Measurements from ENCODE around the gene CFAP68. TPM values are rescaled to one million over a fixed set of nuclear protein-coding genes. Genes with fewer than 3 reads are reported as not detected.

CFAP68 gene
- total RNA-seq, 1 experiment from 2014 or later, result 23.4 TPM

- no peaks in the 10 kb centered on the region for H3K27me3 Mint-ChIP-seq (ENCODE audit: low read depth)
- DNase-seq, result no peak
- Histone ChIP-seq H4K8ac (replicated peaks; ENCODE audit: insufficient read length, low read depth, low read length) (no peak overlapping the region), H3K79me2 (ENCODE audit: insufficient read depth, low read length) (no peaks in the 10 kb centered on the region), H2AK5ac (ENCODE audit: insufficient read length, low read length) (no peak overlapping the region), H3K23ac (ENCODE audit: insufficient read length, low read depth, low read length) (no peak overlapping the region), H3K23me2 (ENCODE audit: insufficient read length, low read depth, low read length, poor library complexity, severe bottlenecking) (no peaks in the 10 kb centered on the region), H3K9me3 (ENCODE audit: control insufficient read depth, low read depth, low read length) (no peaks in the 10 kb centered on the region), H3K56ac (ENCODE audit: insufficient read length, low read depth, low read length) (no peak overlapping the region), H3K79me1 (ENCODE audit: insufficient read depth, low read depth, low read length, poor library complexity, severe bottlenecking) (no peaks in the 10 kb centered on the region), H3K14ac (ENCODE audit: insufficient read depth, low read length) (no peak overlapping the region), H4K5ac (ENCODE audit: insufficient read length, low read depth, low read length) (no peak overlapping the region), H2AFZ (ENCODE audit: low read length) (no peak overlapping the region), H2BK20ac (ENCODE audit: low read depth, low read length, poor library complexity, severe bottlenecking) (no peak overlapping the region), H3K18ac (ENCODE audit: insufficient read length, low read depth, low read length) (no peak overlapping the region), H3K27me3 (ENCODE audit: insufficient read depth, low read length) (no peaks in the 10 kb centered on the region), H2BK12ac (ENCODE audit: insufficient read length, low read depth, low read length) (no peak overlapping the region), H3K4me2 (ENCODE audit: insufficient read depth, insufficient read length, low read length) (no peak overlapping the region), H2BK15ac (ENCODE audit: low read depth, low read length) (no peak overlapping the region), H3K4ac (ENCODE audit: low read depth, low read length) (no peak overlapping the region), H3K9ac (ENCODE audit: extremely low read depth, insufficient read length, low read length) (no peak overlapping the region), H2BK120ac (ENCODE audit: low read depth, low read length, poor library complexity, severe bottlenecking) (no peak overlapping the region), H3T11ph (ENCODE audit: low read length) (no peak overlapping the region), H3K4me1 (ENCODE audit: insufficient read depth, low read length) (no peaks in the 10 kb centered on the region), H3K27ac (ENCODE audit: insufficient read length, low read depth, low read length) (no peak overlapping the region), H4K91ac (ENCODE audit: insufficient read length, low read depth, low read length) (no peak overlapping the region), H4K20me1 (ENCODE audit: control insufficient read depth, insufficient read depth, insufficient read length) (no peaks in the 10 kb centered on the region), H2BK5ac (ENCODE audit: insufficient read length, low read length) (no peak overlapping the region)
- H3K27ac Mint-ChIP-seq, result no peak overlapping the region
- TF ChIP-seq, protein P1, sequence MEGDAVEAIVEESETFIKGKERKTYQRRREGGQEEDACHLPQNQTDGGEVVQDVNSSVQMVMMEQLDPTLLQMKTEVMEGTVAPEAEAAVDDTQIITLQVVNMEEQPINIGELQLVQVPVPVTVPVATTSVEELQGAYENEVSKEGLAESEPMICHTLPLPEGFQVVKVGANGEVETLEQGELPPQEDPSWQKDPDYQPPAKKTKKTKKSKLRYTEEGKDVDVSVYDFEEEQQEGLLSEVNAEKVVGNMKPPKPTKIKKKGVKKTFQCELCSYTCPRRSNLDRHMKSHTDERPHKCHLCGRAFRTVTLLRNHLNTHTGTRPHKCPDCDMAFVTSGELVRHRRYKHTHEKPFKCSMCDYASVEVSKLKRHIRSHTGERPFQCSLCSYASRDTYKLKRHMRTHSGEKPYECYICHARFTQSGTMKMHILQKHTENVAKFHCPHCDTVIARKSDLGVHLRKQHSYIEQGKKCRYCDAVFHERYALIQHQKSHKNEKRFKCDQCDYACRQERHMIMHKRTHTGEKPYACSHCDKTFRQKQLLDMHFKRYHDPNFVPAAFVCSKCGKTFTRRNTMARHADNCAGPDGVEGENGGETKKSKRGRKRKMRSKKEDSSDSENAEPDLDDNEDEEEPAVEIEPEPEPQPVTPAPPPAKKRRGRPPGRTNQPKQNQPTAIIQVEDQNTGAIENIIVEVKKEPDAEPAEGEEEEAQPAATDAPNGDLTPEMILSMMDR (conservative IDR thresholded peaks at IDR 0.05), result no peak
- no CpG with 5 or more reads among the region's 7 CpGs for WGBS (ENCODE audit: extremely low coverage, insufficient read length, low lambda C conversion rate)
- no peak overlapping the region for H3K4me3 Mint-ChIP-seq
- H3K9me3 Mint-ChIP-seq, result no peaks in the 10 kb centered on the region
- peaks cover 2 to 12% (median 10%) of the 10 kb centered on the region in 3 experiments; a peak in 4 of 7 replicates for H3K36me3 Mint-ChIP-seq (ENCODE audit: insufficient read depth in 1 of 3, low read depth in 3 of 3)
- H3K4me1 Mint-ChIP-seq, result peaks cover 17 to 20% of the 10 kb centered on the region in 2 experiments
These were observed 33.9 kb upstream of the CFAP68 start for GRCh38 chr11:111845276-111846028.

Data from H9 (cell line).